HL-60/S4 treated with phorbol 12-myristate 13-acetate at 8.2 ng/mL for 4 days and 3 days (cell line): Measurements from ENCODE around the gene ULK4.
"Not testable (repeated sequence)": the region's sequence is repeated elsewhere in the genome, so short reads cannot be mapped to it uniquely, and the experiment has no call there.

ENCODE experiments used
- in situ Hi-C: fragments of 300-500 bp; cut with MboI; formaldehyde crosslinking; loops from 2 replicates; pipeline ENCODE4 v1.15.0; 2022; ENCODE audit warnings: low sequenced_read_pairs

ULK4 gene

GRCh38 chr3:41698898-41699297, 263.0 kb downstream of the ULK4 start:
- in situ Hi-C loops = no loop called here

DNA sequence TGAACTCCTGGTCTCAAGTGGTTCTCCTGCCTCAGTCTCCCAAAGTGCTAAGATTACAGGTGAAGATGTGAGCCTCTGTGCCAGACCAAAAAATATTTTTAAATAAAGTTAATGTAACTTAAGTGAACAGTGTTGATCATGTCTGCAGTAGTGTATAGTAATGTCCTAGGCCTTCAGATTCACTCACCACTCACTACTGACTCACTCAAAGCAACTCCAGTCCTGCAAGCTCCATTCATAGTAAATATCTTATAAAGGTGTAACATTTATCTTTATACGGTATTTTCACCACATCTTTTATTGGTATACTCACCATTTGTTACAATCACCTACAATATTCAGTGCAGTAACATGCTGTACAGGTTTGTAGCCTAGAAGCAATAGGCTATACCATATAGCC, 264.2 kb downstream of the ULK4 start:
- in situ Hi-C loops = no loop called here

DNA sequence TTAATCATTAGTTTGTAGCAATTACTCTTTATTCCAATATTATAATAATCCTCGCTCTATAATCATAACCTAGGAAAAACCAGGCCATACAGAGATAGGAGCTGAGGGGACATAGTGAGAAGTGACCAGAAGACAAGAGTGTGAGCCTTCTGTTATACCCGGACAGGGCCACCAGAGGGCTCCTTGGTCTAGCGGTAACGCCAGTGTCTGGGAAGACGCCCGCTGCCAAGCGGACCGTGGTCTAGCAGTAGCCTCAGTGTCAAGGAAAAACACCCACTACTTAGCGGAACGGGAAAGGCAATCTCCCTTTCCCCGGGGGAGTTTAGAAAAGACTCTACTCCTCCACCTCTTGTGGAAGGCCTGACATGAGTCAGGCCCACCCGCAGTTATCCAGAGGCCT, 266.1 kb downstream of the ULK4 start:
- in situ Hi-C loops = not testable (repeated sequence)

DNA sequence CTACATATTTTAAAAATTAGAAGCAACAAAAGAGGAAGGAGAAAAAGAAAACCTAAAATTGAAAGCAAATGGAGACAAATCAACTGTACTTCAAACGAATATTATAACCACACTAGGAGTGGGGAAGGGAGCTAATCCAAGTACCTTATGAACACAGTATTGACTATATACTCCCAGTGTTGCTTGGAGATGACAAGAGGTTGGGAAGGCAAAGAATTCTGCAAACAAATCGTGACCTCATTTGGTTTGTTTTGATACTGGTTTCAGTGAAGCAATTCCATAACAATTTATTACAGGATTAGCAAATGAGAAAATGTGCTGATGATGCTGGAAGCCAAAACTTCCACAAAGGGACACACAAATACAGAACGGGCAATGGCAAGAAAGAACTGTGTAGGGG, 268.1 kb downstream of the ULK4 start:
- in situ Hi-C loops = no loop called here

DNA sequence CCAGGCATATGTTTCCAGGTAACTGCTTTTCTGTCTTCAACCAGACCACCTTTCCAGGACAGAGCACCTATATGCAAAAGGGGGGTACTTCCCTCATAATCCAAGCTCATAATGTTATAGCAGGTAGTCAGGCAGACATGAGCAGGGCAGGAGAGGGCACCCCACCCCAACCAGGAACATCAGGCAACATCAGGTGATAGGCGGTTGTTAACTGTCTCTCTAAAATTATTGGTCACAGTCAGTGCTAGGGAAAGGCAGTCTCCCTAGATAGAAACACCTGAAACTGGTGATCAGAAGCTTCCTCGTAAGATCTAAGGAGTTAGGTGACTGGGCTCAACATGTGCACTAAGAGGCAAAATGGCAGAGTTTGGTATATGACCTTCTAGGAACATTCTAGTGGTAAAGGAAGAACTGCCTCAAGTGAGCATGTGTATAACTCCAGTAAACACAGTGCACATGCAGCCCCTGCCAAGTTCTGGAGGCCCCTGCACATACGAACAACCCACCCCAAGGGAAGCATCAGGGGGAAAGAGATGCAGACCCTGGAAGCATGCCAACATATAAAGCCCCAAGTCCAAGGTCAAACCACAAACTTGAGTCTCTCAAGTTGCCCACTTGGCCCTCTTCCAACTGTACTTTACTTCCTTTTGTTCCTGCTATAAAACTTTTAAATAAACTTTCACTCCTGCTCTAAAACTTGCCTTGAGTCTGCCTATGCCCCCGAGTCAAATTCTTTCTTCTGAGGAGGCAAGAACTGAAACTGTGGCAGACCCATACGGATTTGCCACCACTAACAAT, 270.9 kb downstream of the ULK4 start:
- in situ Hi-C loops = no loop called here

- in situ Hi-C loops = no loop called here
These were observed 273.1 kb downstream of the ULK4 start for GRCh38 chr3:41688595-41689380.

DNA sequence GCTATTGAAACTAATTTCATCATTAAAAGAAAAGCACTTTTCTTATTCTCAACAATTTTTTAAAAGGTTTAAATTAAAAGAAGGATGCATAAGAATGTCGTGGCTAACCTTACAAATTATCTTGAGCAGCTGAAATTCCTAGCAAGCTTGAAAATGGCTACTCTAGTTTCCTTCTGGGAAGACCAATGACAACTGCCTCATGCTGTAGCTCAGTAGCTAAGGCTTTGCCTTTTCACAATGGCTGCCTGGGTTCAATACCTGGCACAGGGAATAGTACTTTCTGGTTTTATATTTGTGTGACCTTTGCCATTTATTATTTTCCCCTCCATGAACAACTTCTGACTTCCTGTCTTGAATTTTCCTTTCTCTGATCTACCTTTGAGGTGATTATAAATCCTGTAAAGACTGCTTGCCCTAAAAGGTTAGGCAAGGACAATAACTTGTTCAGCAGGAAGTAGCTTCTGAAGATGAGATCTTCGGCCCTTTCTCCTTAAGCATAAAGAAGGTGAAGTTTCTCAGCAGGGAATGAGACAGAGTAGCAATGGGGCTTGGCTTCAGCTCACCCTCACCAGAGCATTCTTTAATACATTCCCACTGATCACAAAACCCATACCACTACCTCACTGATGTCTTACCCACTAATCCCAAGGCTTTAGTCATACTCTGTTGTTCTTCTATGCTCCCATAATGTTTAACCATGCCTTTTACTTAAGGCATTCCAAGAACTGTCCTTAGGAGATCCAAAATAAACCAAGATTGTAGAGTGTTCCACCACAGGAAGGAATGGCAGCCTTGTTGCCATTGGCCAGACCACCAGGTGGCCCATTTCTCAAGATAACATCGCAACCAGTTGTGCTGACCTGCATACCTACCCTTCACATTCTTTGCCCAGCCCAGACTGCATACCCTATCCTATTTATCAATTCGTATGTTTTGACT, 276.8 kb downstream of the ULK4 start:
- in situ Hi-C loops = no loop called here

DNA sequence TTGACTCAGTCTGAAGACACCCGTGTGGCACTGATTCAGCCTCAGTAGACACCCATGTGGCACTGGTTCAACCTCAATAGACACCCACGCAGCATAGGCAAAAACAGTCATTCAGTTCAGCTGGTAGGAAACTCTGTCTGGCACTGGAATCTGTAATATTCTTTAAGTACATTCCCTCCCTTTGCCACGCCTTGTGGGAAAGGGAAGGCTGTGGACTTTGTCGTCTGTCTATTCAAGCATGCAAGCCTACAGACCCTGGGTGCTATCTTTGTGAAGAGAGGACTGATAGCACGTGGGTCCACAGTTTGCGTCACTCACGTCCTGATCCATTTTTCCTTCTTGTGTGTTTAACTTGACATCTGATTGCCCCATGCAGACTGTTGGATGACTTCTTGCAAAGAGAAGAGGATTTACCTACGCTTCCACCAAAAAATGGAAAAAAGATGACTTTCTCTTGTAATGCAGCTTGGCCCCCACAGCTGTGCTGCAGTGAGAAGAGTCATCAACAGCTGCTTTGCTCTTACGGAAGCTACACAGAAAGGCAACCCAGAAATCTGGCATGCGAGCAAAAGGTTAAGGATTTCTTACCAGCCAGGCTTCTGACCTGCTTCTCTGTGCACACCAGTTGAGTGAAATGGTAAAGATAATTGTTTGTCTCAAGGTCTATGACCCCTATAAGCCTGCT, 278.1 kb downstream of the ULK4 start:
- in situ Hi-C loops = no loop called here

DNA sequence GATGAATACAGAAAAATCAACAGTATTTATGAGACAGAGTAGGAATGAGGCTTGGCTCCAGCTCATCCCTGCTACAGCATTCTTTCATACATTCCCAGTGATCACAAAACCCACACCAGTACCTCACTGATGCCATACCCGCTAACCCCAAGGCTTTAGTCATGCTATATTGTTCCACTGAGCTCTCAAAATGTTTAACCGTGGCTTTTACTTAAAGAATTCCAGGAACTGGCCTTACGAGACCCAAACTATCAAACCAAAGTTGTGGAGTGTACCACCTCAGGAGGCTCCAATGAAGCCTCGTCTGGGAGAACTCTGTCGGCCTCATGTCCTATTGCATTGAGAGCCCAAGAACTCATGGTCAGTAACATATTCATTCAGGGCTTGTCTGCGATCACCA, 278.9 kb downstream of the ULK4 start:
- in situ Hi-C loops = no loop called here

DNA sequence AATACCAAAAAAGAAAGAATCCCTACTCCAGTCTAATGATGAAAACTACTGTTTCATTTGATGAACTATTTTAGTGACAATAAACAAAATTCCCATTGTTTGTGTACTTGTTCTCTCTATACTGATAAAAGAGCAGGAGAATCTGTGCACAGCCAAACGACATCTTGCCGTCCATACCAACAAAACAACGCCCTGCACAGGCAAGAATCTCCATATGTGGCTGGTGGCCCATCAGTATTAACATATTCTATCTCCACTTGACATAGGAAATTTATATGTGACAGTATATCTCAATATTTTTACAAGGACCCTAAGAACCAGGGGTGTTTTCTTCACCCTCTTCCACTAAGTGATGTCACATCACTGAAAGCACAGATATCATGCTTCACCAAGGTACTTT, 279.5 kb downstream of the ULK4 start:
- in situ Hi-C loops = no loop called here

GRCh38 chr3:41681479-41681878, 280.4 kb downstream of the ULK4 start:
- in situ Hi-C loops = no loop called here

DNA sequence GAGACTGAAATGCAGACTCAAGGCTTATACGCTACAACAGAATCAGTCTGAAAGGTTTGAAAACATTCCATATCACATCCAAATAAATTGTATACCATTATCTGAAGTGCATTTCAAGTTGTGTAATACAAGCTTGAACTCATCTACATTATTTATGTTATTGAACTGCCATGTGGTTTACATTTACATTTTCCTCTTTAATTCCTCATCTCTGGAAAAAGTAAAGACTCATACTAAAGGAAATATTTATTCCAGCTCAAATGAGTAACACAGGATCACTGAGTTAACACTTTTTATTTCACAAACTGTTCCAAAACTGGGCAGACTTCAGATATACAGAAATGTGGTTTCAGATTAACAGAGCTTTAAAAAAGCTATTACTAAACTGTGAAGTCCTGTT, 282.5 kb downstream of the ULK4 start:
- in situ Hi-C loops = no loop called here

- in situ Hi-C loops = not testable (repeated sequence)
These were observed 286.8 kb downstream of the ULK4 start for GRCh38 chr3:41675102-41675501.

GRCh38 chr3:41674449-41674848, 287.5 kb downstream of the ULK4 start:
- in situ Hi-C loops = no loop called here

GRCh38 chr3:41673650-41674049, 288.3 kb downstream of the ULK4 start:
- in situ Hi-C loops = no loop called here

GRCh38 chr3:41668379-41668778, 293.5 kb downstream of the ULK4 start:
- in situ Hi-C loops = no loop called here

- in situ Hi-C loops = no loop called here
These were observed 299.6 kb downstream of the ULK4 start for GRCh38 chr3:41662288-41662687.

- in situ Hi-C loops = no loop called here
These were observed 300.1 kb downstream of the ULK4 start for GRCh38 chr3:41661796-41662195.

- in situ Hi-C loops = no loop called here
These were observed 301.4 kb downstream of the ULK4 start for GRCh38 chr3:41660510-41660909.

- in situ Hi-C loops = no loop called here
These were observed 308.2 kb downstream of the ULK4 start for GRCh38 chr3:41653571-41654239.
